HepG2 (cell line): ENCODE results near the gene C10orf90.

ENCODE experiments used
- CTCF ChIP-seq: sonication (generic); formaldehyde crosslinking; IDR thresholded peaks from 2 replicates; pipeline ENCODE4 v1.5.0; 2020; ENCODE audit warnings: mild to moderate bottlenecking, missing genetic modification reagents, moderate library complexity
- EZH2 ChIP-seq: conservative IDR thresholded peaks from 2 replicates; pipeline ENCODE4 v1.6.1; 2012; ENCODE audit warnings: mild to moderate bottlenecking, low read depth, low read length, moderate library complexity
- GABPA ChIP-seq, 2 experiments: IDR thresholded peaks; 2 replicates each; pipeline ENCODE4 v1.6.1; 2011 to 2016; ENCODE audit warnings: low read depth in 2 of 2, low read length in 1 of 2, missing biosample characterization in 1 of 2, missing genetic modification characterization in 1 of 2
- HMG20B ChIP-seq: conservative IDR thresholded peaks from 2 replicates; pipeline ENCODE4 v1.6.1; 2016; ENCODE audit warnings: missing genetic modification reagents, missing compliant biosample characterization
- KLF11 ChIP-seq: IDR thresholded peaks from 2 replicates; pipeline ENCODE4 v1.6.1; 2016; ENCODE audit warnings: missing compliant biosample characterization
- MAX ChIP-seq: IDR thresholded peaks from 2 replicates; pipeline ENCODE4 v1.6.1; 2012; ENCODE audit warnings: inconsistent platforms
- MNT ChIP-seq: fragments of 450-650 bp; IDR thresholded peaks from 2 replicates; pipeline ENCODE4 v1.6.1; 2016
- MTERF4 ChIP-seq: sonication (generic); formaldehyde crosslinking; IDR thresholded peaks from 2 replicates; pipeline ENCODE4 v1.8.0; 2023; ENCODE audit warnings: mild to moderate bottlenecking, missing genetic modification reagents
- PAWR ChIP-seq: sonication (generic); formaldehyde crosslinking; IDR thresholded peaks from 2 replicates; pipeline ENCODE4 v1.4.0; 2020; ENCODE audit warnings: missing genetic modification reagents, mild to moderate bottlenecking, borderline replicate concordance
- REL ChIP-seq: sonication (generic); formaldehyde crosslinking; conservative IDR thresholded peaks from 2 replicates; pipeline ENCODE4 v1.8.0; 2022; ENCODE audit warnings: mild to moderate bottlenecking, missing genetic modification reagents, moderate library complexity
- YY1 ChIP-seq: IDR thresholded peaks from 2 replicates; pipeline ENCODE4 v1.6.1; 2011; ENCODE audit warnings: low read length, low read depth, moderate library complexity, mild to moderate bottlenecking; ENCODE audit not compliant: insufficient read depth, insufficient replicate concordance
- ZBTB34 ChIP-seq: sonication (generic); formaldehyde crosslinking; IDR thresholded peaks from 2 replicates; pipeline ENCODE4 v1.8.0; 2022; ENCODE audit warnings: mild to moderate bottlenecking, missing genetic modification reagents
- ZMYM4 ChIP-seq: sonication (generic); formaldehyde crosslinking; IDR thresholded peaks from 2 replicates; pipeline ENCODE4 v1.8.1; 2023; ENCODE audit warnings: mild to moderate bottlenecking, missing genetic modification reagents
- ZNF749 ChIP-seq: sonication (generic); formaldehyde crosslinking; IDR thresholded peaks from 2 replicates; pipeline ENCODE4 v1.8.0; 2022; ENCODE audit warnings: mild to moderate bottlenecking, missing genetic modification reagents, moderate library complexity, borderline replicate concordance

GRCh38 chr10:126500185-126500584, 170.3 kb downstream of the C10orf90 start:
- TF ChIP-seq MTERF4 (CRISPR knock-in tag), result no peak
- no peak for TF ChIP-seq KLF11
- no peak for TF ChIP-seq PAWR
- no peak for TF ChIP-seq YY1
- TF ChIP-seq EZH2, result no peak
- TF ChIP-seq HMG20B, result no peak
- no peak for TF ChIP-seq CTCF (CRISPR knock-in tag)
- TF ChIP-seq MAX, result no peak
- no peak for TF ChIP-seq GABPA (IDR thresholded peaks at IDR 0.05; ENCODE audit: low read depth, low read length)
- TF ChIP-seq GABPA (CRISPR knock-in tag; IDR thresholded peaks at IDR 0.05; ENCODE audit: low read depth), result no peak
- TF ChIP-seq ZMYM4, result no peak
- TF ChIP-seq REL (CRISPR knock-in tag), result no peak
- no peak for TF ChIP-seq MNT
- TF ChIP-seq ZNF749 (CRISPR knock-in tag), result no peak
- no peak for TF ChIP-seq ZBTB34 (CRISPR knock-in tag)
